ENCODE results near the gene C1orf198. TPM values are rescaled to one million over a fixed set of nuclear protein-coding genes. Genes with fewer than 3 reads are reported as not detected.

Gene C1orf198
- total RNA-seq, 1 experiment from 2014 or later, result 22.9 TPM

- DNase-seq (ENCODE audit: low read depth, low spot score) (no peak), ATAC-seq (no peak)
- Histone ChIP-seq H3K4me2 (ENCODE audit: low read length) (no peak overlapping the region), H3K27ac (ENCODE audit: low read depth, low read length) (no peak overlapping the region), H3K4me3 (replicated peaks in 1 of 2; ENCODE audit: low read depth in 1 of 2, low read length in 2 of 2) (no peak overlapping the region), H2AFZ (ENCODE audit: low read depth, low read length, poor library complexity, severe bottlenecking) (no peak overlapping the region), H3K27me3 (ENCODE audit: insufficient read depth, low read length) (no peaks in the 10 kb centered on the region), H3K79me2 (ENCODE audit: insufficient read depth, low read length) (peaks cover 75% of the 10 kb centered on the region), H3K9me3 (ENCODE audit: control insufficient read depth in 1 of 2, insufficient read depth in 1 of 2, low read depth in 1 of 2, low read length in 2 of 2) (no peaks in the 10 kb centered on the region), H3K4me1 (ENCODE audit: control insufficient read depth in 1 of 2, insufficient read depth in 2 of 2, low read length in 2 of 2) (peaks cover 19 to 38% of the 10 kb centered on the region in 2 experiments), H4K20me1 (ENCODE audit: insufficient read depth) (no peaks in the 10 kb centered on the region), H3K9ac (ENCODE audit: low read length) (no peak overlapping the region), H3K9me2 (ENCODE audit: insufficient read depth) (no peaks in the 10 kb centered on the region), H3K36me3 (ENCODE audit: control insufficient read depth in 1 of 2, insufficient read depth in 2 of 2, low read length in 2 of 2) (no peaks in the 10 kb centered on the region)
- TF ChIP-seq FOSL1 (IDR thresholded peaks at IDR 0.05; ENCODE audit: low read depth) (no peak), CEBPB (IDR thresholded peaks at IDR 0.05; ENCODE audit: low read depth) (no peak), YY1 (IDR thresholded peaks at IDR 0.05; ENCODE audit: extremely low read depth, insufficient replicate concordance, low read depth, low read length) (no peak), EZH2 (IDR thresholded peaks at IDR 0.05) (no peak), ZNF274 (IDR thresholded peaks at IDR 0.05; ENCODE audit: low read depth, low read length) (no peak), SP1 (IDR thresholded peaks at IDR 0.05; ENCODE audit: low read depth) (no peak), RAD21 (IDR thresholded peaks at IDR 0.05; ENCODE audit: low read depth) (no peak), ZBTB33 (IDR thresholded peaks at IDR 0.05; ENCODE audit: extremely low read depth, insufficient replicate concordance, low read length) (no peak), EGR1 (IDR thresholded peaks at IDR 0.05; ENCODE audit: low read depth) (no peak), ELF1 (IDR thresholded peaks at IDR 0.05; ENCODE audit: borderline replicate concordance, low read depth) (no peak), JUND (IDR thresholded peaks at IDR 0.05) (no peak), EZH2phosphoT487 (IDR thresholded peaks at IDR 0.05; ENCODE audit: borderline replicate concordance) (no peak)
- POLR2A ChIA-PET, result no interaction called here
- CTCF ChIA-PET, result no interaction called here
- intact Hi-C loops (cut with micrococcal nuclease), result no loop called here
- no TSS peak for BruUV-seq (replicated peaks)
- RAD21 ChIA-PET (ENCODE audit: low non-redundant PET in 1 of 2, low total read pairs in 2 of 2, uncharacterized antibody in 2 of 2, unreplicated experiment in 2 of 2), result no interaction called here
Measured at GRCh38 chr1:230864441-230864840, 3.9 kb downstream of the C1orf198 start.

All from HCT116 (cell line).